PC-9 (cell line): ENCODE measurements around the gene SYTL2. TPM values are rescaled to one million over a fixed set of nuclear protein-coding genes. Genes with fewer than 3 reads are reported as not detected.
"Not testable (repeated sequence)": the region's sequence is repeated elsewhere in the genome, so short reads cannot be mapped to it uniquely, and the experiment has no call there.

Experiments
- BruUV-seq: library from RNA; stranded (reverse); fragments of 400-500 nt; replicated peaks from 2 replicates; lab custom pipeline; 2021; lab: Mats Ljungman, UMichigan
- CTCF ChIA-PET: fragments of 300-600 bp; sonication (Branson Sonifier 250); formaldehyde crosslinking; loops from one replicate; lab custom pipeline; 2022; ENCODE audit warnings: antibody characterized with exemption; lab: Charles Lee
- POLR2A ChIA-PET: fragments of 300-600 bp; sonication (Branson Sonifier 250); formaldehyde crosslinking; loops from one replicate; lab custom pipeline; 2022; ENCODE audit warnings: antibody characterized with exemption; ENCODE audit not compliant: unreplicated experiment; lab: Charles Lee
- DNase-seq, 2 experiments: peaks; one replicate each; pipeline versions ENCODE4 v3.0.0 to v3.0.0-alpha.2; 2015 to 2022; ENCODE audit warnings: mixed read lengths in 1 of 2
- H2AFZ ChIP-seq: fragments of 200-600 bp; sonication (generic); 2 replicates; pipeline ENCODE4 v1.8.1; 2017; ENCODE audit warnings: antibody characterized with exemption
- H3F3A ChIP-seq: fragments of 200-600 bp; sonication (generic); 2 replicates; pipeline ENCODE4 v1.8.1; 2017; ENCODE audit warnings: antibody characterized with exemption, mild to moderate bottlenecking, low read depth; ENCODE audit not compliant: insufficient read depth
- H3K27ac ChIP-seq: fragments of 200-600 bp; sonication (generic); 2 replicates; pipeline ENCODE4 v1.6.1; 2016; ENCODE audit warnings: mixed run types
- H3K27me3 ChIP-seq: fragments of 200-600 bp; sonication (generic); 2 replicates; pipeline ENCODE4 v1.6.1; 2016; ENCODE audit warnings: low read depth, mixed run types; ENCODE audit not compliant: insufficient read depth
- H3K36me3 ChIP-seq: fragments of 200-600 bp; sonication (generic); 2 replicates; pipeline ENCODE4 v1.6.1; 2016; ENCODE audit warnings: low read depth, mixed run types
- H3K4me1 ChIP-seq: fragments of 200-600 bp; sonication (generic); replicated peaks from 2 replicates; pipeline ENCODE4 v1.6.1; 2016; ENCODE audit warnings: mixed run types; ENCODE audit not compliant: insufficient read depth
- H3K4me2 ChIP-seq: fragments of 200-600 bp; sonication (generic); 2 replicates; pipeline ENCODE4 v1.6.1; 2017; ENCODE audit warnings: mixed run types
- H3K4me3 ChIP-seq: fragments of 200-600 bp; sonication (generic); 2 replicates; pipeline ENCODE4 v1.6.1; 2016; ENCODE audit warnings: mixed run types
- H3K79me2 ChIP-seq: fragments of 200-600 bp; sonication (generic); 2 replicates; pipeline ENCODE4 v1.6.1; 2017; ENCODE audit warnings: low read depth, mixed run types
- H3K9me2 ChIP-seq: fragments of 200-600 bp; sonication (generic); 2 replicates; pipeline ENCODE4 v1.8.1; 2017; ENCODE audit warnings: mild to moderate bottlenecking; ENCODE audit not compliant: insufficient read depth
- H3K9me3 ChIP-seq: fragments of 200-600 bp; sonication (generic); 2 replicates; pipeline ENCODE4 v1.8.1; 2016; ENCODE audit warnings: low read depth; ENCODE audit not compliant: insufficient read depth
- H4K20me1 ChIP-seq: fragments of 200-600 bp; sonication (generic); 2 replicates; pipeline ENCODE4 v1.8.1; 2017; ENCODE audit not compliant: insufficient read depth
- EZH2 ChIP-seq: fragments of 200-600 bp; sonication (generic); IDR thresholded peaks from 2 replicates; pipeline ENCODE4 v1.8.0; 2017; ENCODE audit warnings: antibody characterized with exemption, low read depth
- intact Hi-C: fragments of 100-400 bp; cut with micrococcal nuclease; formaldehyde crosslinking; loops from one replicate; pipeline ENCODE4 v1.10.0; 2022; ENCODE audit not compliant: unreplicated experiment
- total RNA-seq: library from RNA; stranded (reverse); gene quantifications from 2 replicates; pipeline ENCODE4 v1.2.3, GENCODE V29; 2021
- TF ChIP-seq, protein P1 (sequence below): fragments of 200-600 bp; sonication (generic); conservative IDR thresholded peaks from 2 replicates; pipeline ENCODE4 v1.6.1; 2017; ENCODE audit warnings: mixed run types, antibody characterized with exemption, mild to moderate bottlenecking, moderate library complexity

Gene SYTL2
- total RNA-seq, 1 experiment from 2014 or later = 13.3 TPM

GRCh38 chr11:85779956-85780640, 30.8 kb downstream of the SYTL2 start:
- TF ChIP-seq, protein P1, sequence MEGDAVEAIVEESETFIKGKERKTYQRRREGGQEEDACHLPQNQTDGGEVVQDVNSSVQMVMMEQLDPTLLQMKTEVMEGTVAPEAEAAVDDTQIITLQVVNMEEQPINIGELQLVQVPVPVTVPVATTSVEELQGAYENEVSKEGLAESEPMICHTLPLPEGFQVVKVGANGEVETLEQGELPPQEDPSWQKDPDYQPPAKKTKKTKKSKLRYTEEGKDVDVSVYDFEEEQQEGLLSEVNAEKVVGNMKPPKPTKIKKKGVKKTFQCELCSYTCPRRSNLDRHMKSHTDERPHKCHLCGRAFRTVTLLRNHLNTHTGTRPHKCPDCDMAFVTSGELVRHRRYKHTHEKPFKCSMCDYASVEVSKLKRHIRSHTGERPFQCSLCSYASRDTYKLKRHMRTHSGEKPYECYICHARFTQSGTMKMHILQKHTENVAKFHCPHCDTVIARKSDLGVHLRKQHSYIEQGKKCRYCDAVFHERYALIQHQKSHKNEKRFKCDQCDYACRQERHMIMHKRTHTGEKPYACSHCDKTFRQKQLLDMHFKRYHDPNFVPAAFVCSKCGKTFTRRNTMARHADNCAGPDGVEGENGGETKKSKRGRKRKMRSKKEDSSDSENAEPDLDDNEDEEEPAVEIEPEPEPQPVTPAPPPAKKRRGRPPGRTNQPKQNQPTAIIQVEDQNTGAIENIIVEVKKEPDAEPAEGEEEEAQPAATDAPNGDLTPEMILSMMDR = no peak
- no peak for TF ChIP-seq EZH2
- ChIA-PET POLR2A (no interaction called here), CTCF (no interaction called here)
- no peak overlapping the region for H3K4me3 ChIP-seq
- H3K27ac ChIP-seq = no peak overlapping the region
- H4K20me1 ChIP-seq = no peaks in the 10 kb centered on the region
- peaks cover 35% of the 10 kb centered on the region for H3F3A ChIP-seq
- no peaks in the 10 kb centered on the region for H3K9me2 ChIP-seq
- H3K9me3 ChIP-seq = peaks cover 9% of the 10 kb centered on the region
- H3K79me2 ChIP-seq = no peaks in the 10 kb centered on the region
- no peaks in the 10 kb centered on the region for H3K27me3 ChIP-seq
- no peaks in the 10 kb centered on the region for H3K36me3 ChIP-seq
- intact Hi-C loops = no loop called here
- peaks cover 39% of the 10 kb centered on the region for H3K4me1 ChIP-seq
- no TSS peak for BruUV-seq
- H3K4me2 ChIP-seq = no peak overlapping the region
- no peak for DNase-seq
- no peak overlapping the region for H2AFZ ChIP-seq

DNA sequence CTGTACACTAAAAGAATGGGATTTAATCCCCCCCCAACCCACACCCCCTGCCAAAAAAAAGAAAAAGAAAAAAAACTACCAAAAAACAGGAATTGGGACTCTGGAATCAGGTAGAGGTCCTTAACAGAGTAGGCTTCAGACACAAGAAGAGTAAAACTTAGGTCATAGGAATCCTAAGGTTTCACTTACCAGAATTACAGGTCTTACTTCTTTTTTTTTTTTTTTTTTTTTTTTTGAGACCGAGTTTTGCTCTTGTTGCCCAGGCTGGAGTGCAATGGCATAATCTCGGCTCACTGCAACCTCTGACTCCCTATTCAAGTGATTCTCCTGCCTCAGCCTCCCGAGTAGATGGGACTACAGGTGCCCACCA, 33.4 kb downstream of the SYTL2 start:
- H3K9me3 ChIP-seq, H3K36me3 ChIP-seq, intact Hi-C loops, BruUV-seq, POLR2A ChIA-PET, H2AFZ ChIP-seq, H3K27me3 ChIP-seq, H4K20me1 ChIP-seq, CTCF ChIA-PET, H3K79me2 ChIP-seq, H3K9me2 ChIP-seq: not testable (repeated sequence)
- Histone ChIP-seq H3F3A (peaks cover 35% of the 10 kb centered on the region), H3K4me1 (peaks cover 35% of the 10 kb centered on the region), H3K4me3 (peak overlapping the region; percentile 20; the same call in 1 of the 2 replicates), H3K27ac (peak overlapping the region; percentile 72), H3K4me2 (peak overlapping the region; percentile 63)
- peak; percentile 7 to 80 for DNase-seq

GRCh38 chr11:85776951-85777602, 33.9 kb downstream of the SYTL2 start:
- Histone ChIP-seq H3K4me1 (peaks cover 35% of the 10 kb centered on the region), H3K4me2 (peak overlapping the region; percentile 63), H2AFZ (no peak overlapping the region), H3K27ac (peak overlapping the region; percentile 72), H3K9me3 (no peaks in the 10 kb centered on the region; the same call in 1 of the 2 replicates), H3K79me2 (no peaks in the 10 kb centered on the region), H3K36me3 (no peaks in the 10 kb centered on the region), H3K27me3 (no peaks in the 10 kb centered on the region), H3K4me3 (peak overlapping the region; percentile 20; the same call in 1 of the 2 replicates), H3K9me2 (no peaks in the 10 kb centered on the region), H4K20me1 (no peaks in the 10 kb centered on the region), H3F3A (peaks cover 35% of the 10 kb centered on the region)
- peak; percentile 14 to 80 for DNase-seq
- CTCF ChIA-PET = no interaction called here
- TF ChIP-seq, protein P1 = no peak
- TF ChIP-seq EZH2 = no peak
- intact Hi-C loops = no loop called here
- POLR2A ChIA-PET = interaction anchor here (0.6 kb wide), 1 partner anchor 156 kb away, joined by 11 read pairs; no protein-coding TSS in a partner anchor
- BruUV-seq = no TSS peak
